ENCODE measurements around the gene TDRD9.

The TDRD9 gene

GRCh38 chr14:104005489-104005888, 77.2 kb downstream of the TDRD9 start:
- in situ Hi-C loops (cut with HindIII; ENCODE audit: low sequenced_read_pairs), result no loop called here
- no peak overlapping the region for H3K4me3 ChIP-seq (ENCODE audit: low read depth, low read length)
- no peak for DNase-seq (ENCODE audit: low read depth, low spot score)
- TF ChIP-seq, protein P1, sequence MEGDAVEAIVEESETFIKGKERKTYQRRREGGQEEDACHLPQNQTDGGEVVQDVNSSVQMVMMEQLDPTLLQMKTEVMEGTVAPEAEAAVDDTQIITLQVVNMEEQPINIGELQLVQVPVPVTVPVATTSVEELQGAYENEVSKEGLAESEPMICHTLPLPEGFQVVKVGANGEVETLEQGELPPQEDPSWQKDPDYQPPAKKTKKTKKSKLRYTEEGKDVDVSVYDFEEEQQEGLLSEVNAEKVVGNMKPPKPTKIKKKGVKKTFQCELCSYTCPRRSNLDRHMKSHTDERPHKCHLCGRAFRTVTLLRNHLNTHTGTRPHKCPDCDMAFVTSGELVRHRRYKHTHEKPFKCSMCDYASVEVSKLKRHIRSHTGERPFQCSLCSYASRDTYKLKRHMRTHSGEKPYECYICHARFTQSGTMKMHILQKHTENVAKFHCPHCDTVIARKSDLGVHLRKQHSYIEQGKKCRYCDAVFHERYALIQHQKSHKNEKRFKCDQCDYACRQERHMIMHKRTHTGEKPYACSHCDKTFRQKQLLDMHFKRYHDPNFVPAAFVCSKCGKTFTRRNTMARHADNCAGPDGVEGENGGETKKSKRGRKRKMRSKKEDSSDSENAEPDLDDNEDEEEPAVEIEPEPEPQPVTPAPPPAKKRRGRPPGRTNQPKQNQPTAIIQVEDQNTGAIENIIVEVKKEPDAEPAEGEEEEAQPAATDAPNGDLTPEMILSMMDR (IDR thresholded peaks at IDR 0.05; ENCODE audit: low read depth, low read length), result no peak

DNA sequence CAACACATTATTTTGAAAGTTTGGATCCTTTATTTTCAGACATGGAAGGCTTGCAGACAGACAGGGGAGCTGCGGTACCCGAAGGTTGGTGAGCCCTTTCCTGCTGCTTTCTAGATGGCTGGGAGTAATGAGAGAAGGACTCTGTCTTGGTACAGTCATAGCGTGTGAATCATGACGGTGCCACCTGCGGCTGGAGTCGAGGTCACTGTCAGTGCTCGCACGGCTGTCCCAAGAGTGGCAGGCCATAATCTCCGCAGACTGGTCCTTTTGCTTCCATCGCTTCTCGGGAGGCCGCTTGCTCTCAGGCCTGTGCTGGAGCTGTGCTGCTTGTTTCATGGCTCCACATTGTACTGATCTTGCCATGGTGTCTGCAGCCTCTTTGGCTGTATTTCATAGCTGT, 78.9 kb downstream of the TDRD9 start:
- TF ChIP-seq, protein P1 (IDR thresholded peaks at IDR 0.05; ENCODE audit: low read depth, low read length), result no peak
- DNase-seq (ENCODE audit: low read depth, low spot score), result no peak
- in situ Hi-C loops (cut with HindIII; ENCODE audit: low sequenced_read_pairs), result no loop called here
- H3K4me3 ChIP-seq (ENCODE audit: low read depth, low read length), result no peak overlapping the region

DNA sequence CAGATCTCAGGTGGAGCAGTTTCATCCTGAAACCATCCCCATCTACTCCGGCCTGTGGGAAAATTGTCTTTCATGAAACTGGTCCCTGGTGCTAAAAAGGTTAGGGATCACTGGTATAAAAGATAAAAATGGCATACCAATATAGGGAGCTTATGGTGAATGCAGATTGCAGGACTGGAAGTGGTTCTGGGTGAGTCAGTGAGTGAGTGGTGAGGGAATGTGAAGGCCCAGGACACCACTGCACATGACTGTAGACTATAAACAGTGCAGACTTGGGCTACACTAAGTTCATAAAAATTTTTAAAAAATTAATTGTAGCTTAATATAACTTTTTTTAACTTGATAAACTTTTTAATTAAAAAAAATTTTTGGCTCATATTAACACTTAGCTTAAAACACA, 81.0 kb downstream of the TDRD9 start:
- no peak for DNase-seq (ENCODE audit: low read depth, low spot score)
- TF ChIP-seq, protein P1 (IDR thresholded peaks at IDR 0.05; ENCODE audit: low read depth, low read length), result no peak
- in situ Hi-C loops (cut with HindIII; ENCODE audit: low sequenced_read_pairs), result no loop called here
- H3K4me3 ChIP-seq (ENCODE audit: low read depth, low read length), result no peak overlapping the region

DNA sequence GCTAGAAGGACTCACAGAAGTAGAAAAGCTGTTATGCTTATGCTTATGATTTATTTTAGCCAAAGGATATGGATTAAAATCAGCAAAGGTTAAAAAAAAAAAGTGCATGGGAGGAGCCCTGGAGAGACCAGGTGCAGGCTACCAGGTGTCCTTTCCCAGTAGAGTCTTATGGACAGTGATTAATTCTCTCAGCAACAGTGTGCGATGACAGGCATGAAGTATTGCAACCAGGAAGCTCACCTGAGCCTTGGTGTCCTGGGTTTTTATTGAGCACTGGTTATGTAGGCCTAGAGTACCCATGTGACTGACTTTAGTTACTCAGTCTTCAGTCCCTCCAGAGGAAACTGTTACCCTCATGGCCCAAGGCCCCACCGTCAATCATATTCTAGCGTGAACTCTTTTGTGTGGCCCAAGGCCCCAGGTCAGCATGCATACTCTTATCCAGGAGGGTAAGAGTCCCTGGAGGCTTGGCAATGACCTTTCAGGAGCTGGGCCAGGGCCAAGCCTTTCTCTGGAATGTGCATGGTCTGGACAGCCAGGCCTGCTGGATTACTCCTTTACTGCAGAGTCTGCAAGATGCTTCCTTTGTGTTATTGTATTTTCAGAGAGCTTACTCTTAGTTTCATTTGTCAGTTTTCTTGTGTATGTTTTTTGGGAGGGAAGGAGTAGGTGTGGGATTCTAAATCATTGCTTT, 83.7 kb downstream of the TDRD9 start:
- DNase-seq (ENCODE audit: low read depth, low spot score), result no peak
- TF ChIP-seq, protein P1 (IDR thresholded peaks at IDR 0.05; ENCODE audit: low read depth, low read length), result no peak

DNA sequence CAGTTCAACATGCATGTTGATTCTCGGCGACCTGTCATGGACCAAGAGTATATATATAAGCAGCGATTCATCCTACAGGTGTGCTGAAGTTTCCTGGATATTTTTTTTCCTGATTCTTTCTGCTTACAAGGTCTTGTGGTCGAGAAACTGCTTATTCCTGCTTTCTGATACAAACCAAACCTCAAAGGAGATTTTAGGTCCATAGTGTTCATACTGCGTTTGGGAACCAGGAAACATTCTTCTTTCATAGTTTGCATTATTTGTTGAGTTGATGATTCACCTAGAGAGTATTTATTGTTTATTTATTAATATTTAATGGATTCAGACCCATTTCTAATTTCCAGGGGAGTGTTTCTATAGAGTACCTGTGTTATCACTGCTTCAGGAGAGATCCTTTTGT, 86.5 kb downstream of the TDRD9 start:
- no peak overlapping the region for H3K4me3 ChIP-seq (ENCODE audit: low read depth, low read length)
- DNase-seq (ENCODE audit: low read depth, low spot score), result no peak
- in situ Hi-C loops (cut with HindIII; ENCODE audit: low sequenced_read_pairs), result no loop called here
- TF ChIP-seq, protein P1 (IDR thresholded peaks at IDR 0.05; ENCODE audit: low read depth, low read length), result no peak

More for the DNA sequence above, 83.7 kb downstream of the TDRD9 start:
- in situ Hi-C loops (cut with HindIII; ENCODE audit: low sequenced_read_pairs), result no loop called here
- no peak overlapping the region for H3K4me3 ChIP-seq (ENCODE audit: low read depth, low read length)

DNA sequence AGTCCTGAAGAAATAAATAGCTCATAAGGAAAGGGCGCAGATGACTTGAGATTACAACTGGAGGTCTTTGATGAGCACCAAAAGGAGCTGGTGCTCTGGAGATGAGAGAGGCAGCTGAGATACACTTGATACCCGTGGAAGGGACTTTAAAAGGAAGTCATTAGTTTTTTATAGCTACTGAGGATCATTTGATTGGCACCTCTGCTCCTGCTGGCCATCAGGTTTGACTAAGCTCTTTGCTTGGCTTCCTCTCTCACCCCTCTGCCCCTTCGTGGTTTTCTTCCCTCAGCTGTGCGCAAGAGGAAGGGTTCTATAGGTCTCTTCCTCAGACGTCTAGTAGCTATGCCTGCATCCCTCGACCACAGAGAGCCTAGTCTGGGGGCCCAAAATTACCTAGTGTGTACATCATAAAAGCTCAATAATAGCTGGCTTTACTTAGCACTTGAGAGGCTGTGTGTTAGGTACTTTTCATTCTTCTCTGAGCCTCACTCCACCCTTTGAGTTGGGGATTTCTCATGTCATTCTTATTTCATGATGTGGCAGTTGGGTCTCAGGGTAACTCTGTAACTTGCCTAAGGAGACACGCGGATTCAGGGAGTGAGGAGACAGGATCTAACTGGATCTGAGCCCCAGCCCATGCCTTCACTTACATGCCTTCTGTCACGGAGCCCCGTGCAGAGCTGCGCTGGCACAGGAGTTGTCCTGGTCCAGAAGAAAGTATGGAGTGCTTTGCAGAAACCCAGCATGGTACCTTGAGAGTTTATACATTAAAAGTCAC, 88.8 kb downstream of the TDRD9 start:
- no peak for DNase-seq (ENCODE audit: low read depth, low spot score)
- TF ChIP-seq, protein P1 (IDR thresholded peaks at IDR 0.05; ENCODE audit: low read depth, low read length), result no peak
- H3K4me3 ChIP-seq (ENCODE audit: low read depth, low read length), result no peak overlapping the region
- in situ Hi-C loops (cut with HindIII; ENCODE audit: low sequenced_read_pairs), result no loop called here
